Thyroid gland (tissue), 4 donors: Measurements from ENCODE around the gene MYH6. TPM values are rescaled to one million over a fixed set of nuclear protein-coding genes. Genes with fewer than 3 reads are reported as not detected.

ENCODE experiments used
- DNase-seq, 2 donors: peaks; one replicate each; pipeline ENCODE4 v3.0.0-alpha.2; 2019
- H3K27ac ChIP-seq, 3 donors: fragments of 200-600 bp; sonication (generic); 1 replicate in 2 of 3; 2 replicates in 1 of 3; pipeline ENCODE4 v1.5.1; 2016 to 2019; ENCODE audit warnings: mild to moderate bottlenecking in 1 of 3, moderate library complexity in 1 of 3
- H3K27me3 ChIP-seq: fragments of 200-600 bp; sonication (generic); one replicate; pipeline ENCODE4 v1.5.1; 2019
- H3K36me3 ChIP-seq, 2 donors: fragments of 200-600 bp; sonication (generic); one replicate each; pipeline ENCODE4 v1.5.1; 2016 to 2019
- H3K4me1 ChIP-seq, 2 donors: fragments of 200-600 bp; sonication (generic); one replicate each; pipeline ENCODE4 v1.5.1; 2017 to 2019
- H3K4me3 ChIP-seq, 3 donors: fragments of 200-600 bp; sonication (generic); replicated peaks in 1 of 3; 1 replicate in 2 of 3; 2 replicates in 1 of 3; pipeline ENCODE4 v1.5.1; 2016; ENCODE audit warnings: mild to moderate bottlenecking in 1 of 3
- H3K9me3 ChIP-seq: fragments of 200-600 bp; sonication (generic); one replicate; pipeline ENCODE4 v1.5.1; 2017
- CTCF ChIP-seq, 6 experiments: fragments of 200-600 bp in 3 of 6; fragments of 450-650 bp in 3 of 6; sonication (generic) in 3 of 6; IDR thresholded peaks; one replicate each; pipeline ENCODE4 v1.5.1; 2016 to 2019; ENCODE audit warnings: antibody characterized with exemption in 6 of 6, mild to moderate bottlenecking in 2 of 6, inconsistent platforms in 1 of 6, moderate library complexity in 1 of 6
- POLR2A ChIP-seq, 2 donors: fragments of 450-650 bp; IDR thresholded peaks; one replicate each; pipeline ENCODE4 v1.6.1; 2017; ENCODE audit warnings: antibody characterized with exemption in 2 of 2, mild to moderate bottlenecking in 2 of 2, moderate library complexity in 1 of 2
- WGBS, 2 donors: methylation state at CpG; one replicate each; pipeline ENCODE4 v1.1.5; 2017; 5-methylcytosine and 5-hydroxymethylcytosine counted together
- intact Hi-C: fragments of 100-400 bp; cut with DNase I; formaldehyde crosslinking; loops from one replicate; pipeline ENCODE4 v1.15.1; 2023
- total RNA-seq, 4 donors: library from RNA; depleted of rRNA; stranded (reverse); fragments of >200 nt; gene quantifications; one replicate each; pipeline ENCODE4 v1.2.3, GENCODE V29; 2016

The MYH6 gene
- total RNA-seq, 4 donors from 2014 or later = not detected

DNA sequence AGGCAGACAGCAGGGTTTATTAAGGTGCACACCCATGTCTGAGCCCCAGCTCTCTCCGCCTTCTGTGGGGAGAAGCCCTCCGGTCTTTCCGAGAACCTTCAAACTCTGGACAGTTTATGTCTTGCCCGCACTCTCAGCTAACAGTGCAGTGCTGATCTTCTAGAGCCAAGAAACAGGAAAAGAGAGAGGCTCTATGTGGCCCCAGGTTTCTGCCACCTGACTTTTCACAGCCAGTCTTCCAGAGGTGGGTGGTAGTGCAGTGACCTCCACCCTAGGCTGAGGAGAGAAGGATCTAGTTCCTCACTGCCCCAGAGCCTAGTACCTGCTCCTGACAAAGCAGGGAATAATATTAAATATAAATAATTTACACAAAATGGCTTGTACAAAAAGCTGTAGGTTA, 51.4 kb downstream of the MYH6 start:
- Histone ChIP-seq H3K4me3 (no peak overlapping the region), H3K36me3 (no peaks in the 10 kb centered on the region), H3K27me3 (no peaks in the 10 kb centered on the region), H3K4me1 (peaks cover 0 to 10% of the 10 kb centered on the region in 2 donors), H3K27ac (no peak overlapping the region), H3K9me3 (no peaks in the 10 kb centered on the region)
- DNase-seq = no peak
- WGBS, 2 donors = 91 to 96% methylated on average over 4 of the region's 4 CpGs
- TF ChIP-seq POLR2A (IDR thresholded peaks at IDR 0.05) (no peak), CTCF (IDR thresholded peaks at IDR 0.05) (no peak)
- intact Hi-C loops = no loop called here

GRCh38 chr14:23355871-23356435, 52.1 kb downstream of the MYH6 start:
- no peak for TF ChIP-seq POLR2A (IDR thresholded peaks at IDR 0.05)
- no peak for TF ChIP-seq CTCF (IDR thresholded peaks at IDR 0.05)
- H3K9me3 ChIP-seq = no peaks in the 10 kb centered on the region
- H3K4me1 ChIP-seq = peaks cover 0 to 12% of the 10 kb centered on the region in 2 donors
- H3K36me3 ChIP-seq = no peaks in the 10 kb centered on the region
- no peak overlapping the region for H3K27ac ChIP-seq
- intact Hi-C loops = no loop called here
- H3K4me3 ChIP-seq = no peak overlapping the region
- H3K27me3 ChIP-seq = no peaks in the 10 kb centered on the region
- DNase-seq = no peak
- 87 to 90% methylated on average over 6 of the region's 6 CpGs for WGBS, 2 donors

DNA sequence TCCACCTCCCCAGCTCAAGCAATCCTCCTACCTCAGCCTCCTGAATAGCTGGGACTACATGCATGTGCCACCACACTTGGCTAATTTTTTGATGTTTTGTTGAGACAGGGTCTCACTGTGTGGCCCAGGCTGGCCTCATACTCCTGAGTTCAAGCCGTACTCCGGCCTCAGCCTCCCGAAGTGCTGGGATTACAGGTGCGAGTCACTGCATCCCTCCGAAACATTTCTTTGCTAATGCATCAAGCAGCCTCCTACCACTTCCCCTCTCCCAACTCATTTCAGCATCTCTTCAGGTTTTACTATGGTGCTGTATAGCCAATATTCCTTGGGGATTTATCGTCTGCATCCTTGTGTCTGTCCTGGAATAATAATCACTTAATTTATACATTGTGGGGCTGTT, 53.1 kb downstream of the MYH6 start:
- WGBS, 2 donors = 85 to 89% methylated on average over 6 of the region's 6 CpGs
- no peaks in the 10 kb centered on the region for H3K27me3 ChIP-seq
- H3K4me3 ChIP-seq = no peak overlapping the region
- no peaks in the 10 kb centered on the region for H3K9me3 ChIP-seq
- DNase-seq = no peak
- intact Hi-C loops = no loop called here
- H3K4me1 ChIP-seq = peaks cover 0 to 12% of the 10 kb centered on the region in 2 donors
- TF ChIP-seq CTCF (IDR thresholded peaks at IDR 0.05) (no peak), POLR2A (IDR thresholded peaks at IDR 0.05) (no peak)
- no peaks in the 10 kb centered on the region for H3K36me3 ChIP-seq
- H3K27ac ChIP-seq = no peak overlapping the region

DNA sequence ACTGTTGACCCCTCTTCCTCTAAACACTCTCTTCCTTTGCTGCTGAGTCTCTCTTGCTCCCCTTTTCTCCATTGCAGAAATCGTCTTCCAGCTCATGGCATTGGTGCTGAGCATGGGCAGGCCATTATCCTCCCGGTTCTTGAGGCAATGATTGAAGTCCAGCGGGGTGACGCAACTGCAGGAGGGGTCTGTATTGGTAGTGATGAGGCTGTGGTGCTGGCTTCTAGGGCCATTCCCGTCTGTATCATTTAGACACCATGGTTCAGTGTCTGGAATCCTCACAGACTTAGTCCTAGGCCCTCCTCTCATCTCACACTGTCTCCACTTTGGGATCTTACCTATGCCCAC, 54.7 kb downstream of the MYH6 start:
- Histone ChIP-seq H3K27me3 (no peaks in the 10 kb centered on the region), H3K4me3 (no peak overlapping the region), H3K36me3 (no peaks in the 10 kb centered on the region), H3K4me1 (peaks cover 0 to 12% of the 10 kb centered on the region in 2 donors), H3K9me3 (no peaks in the 10 kb centered on the region), H3K27ac (peak overlapping the region in 1 of 3 donors; percentile 21)
- no peak for DNase-seq
- intact Hi-C loops = no loop called here
- TF ChIP-seq CTCF (IDR thresholded peaks at IDR 0.05) (no peak), POLR2A (IDR thresholded peaks at IDR 0.05) (no peak)
- 71 to 77% methylated on average over 5 of the region's 5 CpGs for WGBS, 2 donors

DNA sequence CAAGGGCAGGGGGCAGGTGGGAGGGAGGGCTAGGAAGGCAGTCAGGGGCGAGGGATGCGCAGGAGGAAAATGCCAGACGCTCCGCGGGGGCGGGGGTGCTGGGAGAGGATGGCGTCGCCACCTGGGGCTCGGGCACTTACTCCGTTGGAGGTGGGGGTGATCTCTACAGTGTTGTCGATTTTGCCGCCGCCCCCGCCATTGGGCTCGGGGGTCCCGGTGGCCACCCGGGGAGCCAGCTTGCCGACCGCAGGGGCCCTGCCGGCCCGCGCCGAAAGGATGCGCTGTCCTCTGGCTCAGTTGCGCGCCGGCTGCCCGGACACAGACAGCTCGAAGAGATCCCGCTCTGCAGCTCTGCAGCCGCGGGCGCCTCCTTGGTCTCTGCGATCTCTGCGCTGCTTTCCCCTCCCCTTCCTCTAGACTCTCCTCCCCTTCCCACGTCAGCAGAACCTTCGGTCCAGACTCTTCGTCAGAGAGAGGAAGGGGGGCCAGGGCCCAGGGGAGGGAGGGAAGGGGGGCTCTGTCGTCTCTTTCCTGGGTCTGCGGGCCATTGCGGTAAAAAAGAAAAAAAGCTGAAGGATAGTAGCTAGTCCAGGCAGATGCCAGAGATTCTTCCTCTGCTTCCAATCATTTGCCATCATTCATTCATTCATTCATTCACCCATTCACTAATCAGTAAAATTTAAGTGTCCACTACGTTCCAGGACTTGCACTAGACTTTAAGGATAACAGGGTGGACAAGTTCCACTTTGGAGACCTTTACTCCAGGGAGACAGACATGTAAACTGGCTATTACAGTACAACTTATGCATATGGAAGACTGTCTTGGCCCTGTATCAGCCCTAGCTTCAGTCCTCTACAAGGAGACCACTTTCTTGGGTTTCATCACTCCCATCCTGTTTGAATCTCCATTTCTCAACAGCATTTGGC, 55.3 kb downstream of the MYH6 start, which contains the start of gene SLC22A17:
Gene SLC22A17, minus strand, starts transcription at position 382 of the 927 bp plus-strand sequence.
- Histone ChIP-seq H3K4me1 (peaks cover 0 to 12% of the 10 kb centered on the region in 2 donors), H3K9me3 (no peaks in the 10 kb centered on the region), H3K36me3 (no peaks in the 10 kb centered on the region), H3K27me3 (no peaks in the 10 kb centered on the region), H3K4me3 (peak within 1 kb of the TSS; percentile 73 to 80 (median 78)), H3K27ac (peak within 1 kb of the TSS in 1 of 3 donors; percentile 21)
- peak; percentile 81 to 82 for DNase-seq
- WGBS, 2 donors = 1 to 2% methylated on average over 7 to 20 of the region's 42 CpGs
- TF ChIP-seq CTCF (IDR thresholded peaks at IDR 0.05) (peak in 1 of 6 experiments; percentile 15), POLR2A (IDR thresholded peaks at IDR 0.05) (peak; percentile 30 to 96)
- intact Hi-C loops = no loop called here
